ENCODE results near the gene ZNF57. TPM values are rescaled to one million over a fixed set of nuclear protein-coding genes. Genes with fewer than 3 reads are reported as not detected.
"Not testable (repeated sequence)": the region's sequence is repeated elsewhere in the genome, so short reads cannot be mapped to it uniquely, and the experiment has no call there.

ZNF57 gene
- total RNA-seq, 4 donors from 2014 or later, result 16.2 to 46.2 (median 23.4) TPM

DNA sequence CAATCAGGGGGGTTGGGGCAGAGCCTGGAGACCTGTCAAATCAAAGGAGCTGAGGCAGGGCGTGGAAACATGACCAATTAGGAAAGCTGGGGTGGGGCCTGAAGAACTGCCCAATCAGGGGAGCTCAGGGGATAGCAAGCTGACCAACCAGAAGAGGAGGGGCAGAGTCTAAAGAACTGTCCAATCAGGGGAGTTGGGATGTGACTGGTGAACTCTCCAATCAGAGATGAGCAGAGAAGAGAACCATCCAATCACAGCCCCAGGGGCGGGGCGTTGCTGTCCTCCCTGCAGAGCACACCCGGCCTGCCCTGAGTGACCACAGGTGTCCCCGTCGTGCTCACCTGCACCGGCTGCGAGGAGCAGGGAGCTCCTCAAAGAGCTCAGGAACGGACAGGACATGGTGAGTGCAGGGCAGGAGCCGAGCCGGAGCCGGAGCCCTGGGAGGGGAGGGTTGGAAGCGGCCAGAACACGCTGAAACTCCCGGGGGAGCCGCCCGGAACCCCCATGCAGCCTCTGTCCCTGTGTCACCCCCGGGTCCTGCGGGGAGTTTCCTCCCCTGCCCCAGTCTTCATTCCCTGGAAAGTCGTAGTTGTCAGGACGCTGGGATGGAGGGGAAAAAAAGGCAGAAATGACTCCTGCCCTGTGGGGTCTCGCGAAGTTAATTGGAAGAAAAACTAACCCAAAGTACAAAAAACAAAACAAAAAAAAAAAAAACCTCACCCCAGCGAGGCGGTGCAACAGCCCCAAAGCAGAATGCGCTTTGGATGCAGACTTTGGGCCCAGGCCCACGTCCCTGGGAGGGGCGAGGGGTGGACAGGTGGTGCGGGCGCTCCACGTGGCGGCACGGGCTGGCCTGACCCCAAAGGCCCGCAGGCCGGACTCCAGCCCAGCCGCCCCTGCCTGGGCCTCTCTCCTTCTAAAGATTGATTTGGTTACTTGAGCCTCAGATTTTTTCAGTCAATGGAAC, 33.4 kb upstream of the ZNF57 start, which contains the start of gene ZNF556:
ZNF556 (plus strand) TSS at position 311 of the 967 bp plus-strand sequence; CDS start at position 398, 87 bp downstream.
- Histone ChIP-seq H3K27ac (no peak within 1 kb of the TSS), H3K27me3 (no peaks in the 10 kb centered on the region), H3K4me3 (no peak within 1 kb of the TSS), H3K9me3 (no peaks in the 10 kb centered on the region), H3K36me3 (no peaks in the 10 kb centered on the region), H3K4me1 (no peaks in the 10 kb centered on the region)
- WGBS, result 80% methylated on average over 36 of the region's 36 CpGs
- TF ChIP-seq EP300 (IDR thresholded peaks at IDR 0.05) (no peak), POLR2A (IDR thresholded peaks at IDR 0.05) (no peak), CTCF (IDR thresholded peaks at IDR 0.05) (no peak), POLR2AphosphoS5 (IDR thresholded peaks at IDR 0.05) (no peak)
- no peak for DNase-seq (ENCODE audit: low spot score in 2 of 2)

GRCh38 chr19:2869618-2870017, 31.1 kb upstream of the ZNF57 start:
- H3K9me3 ChIP-seq, result no peaks in the 10 kb centered on the region
- TF ChIP-seq CTCF (IDR thresholded peaks at IDR 0.05) (no peak), POLR2A (IDR thresholded peaks at IDR 0.05) (no peak), EP300 (IDR thresholded peaks at IDR 0.05) (no peak), POLR2AphosphoS5 (IDR thresholded peaks at IDR 0.05) (no peak)
- 83% methylated on average over 10 of the region's 10 CpGs for WGBS
- H3K27me3 ChIP-seq, result no peaks in the 10 kb centered on the region
- no peaks in the 10 kb centered on the region for H3K36me3 ChIP-seq
- no peak overlapping the region for H3K27ac ChIP-seq
- H3K4me3 ChIP-seq, result no peak overlapping the region
- no peak for DNase-seq (ENCODE audit: low spot score in 2 of 2)
- no peaks in the 10 kb centered on the region for H3K4me1 ChIP-seq

- not testable (repeated sequence) for H3K9me3 ChIP-seq; H3K4me1 ChIP-seq; H3K27ac ChIP-seq; H3K4me3 ChIP-seq; DNase-seq (ENCODE audit: low spot score in 2 of 2); H3K27me3 ChIP-seq; H3K36me3 ChIP-seq
- 16% methylated on average over 11 of the region's 11 CpGs for WGBS
These were observed 28.6 kb upstream of the ZNF57 start for GRCh38 chr19:2872175-2872574.

- 90% methylated on average over 32 of the region's 32 CpGs for WGBS
These were observed 23.1 kb upstream of the ZNF57 start for GRCh38 chr19:2877398-2878331.

More at GRCh38 chr19:2877398-2878331, 23.1 kb upstream of the ZNF57 start:
- Histone ChIP-seq H3K27ac (no peak overlapping the region), H3K9me3 (peaks cover 21% of the 10 kb centered on the region), H3K36me3 (no peaks in the 10 kb centered on the region), H3K4me3 (no peak overlapping the region), H3K27me3 (no peaks in the 10 kb centered on the region), H3K4me1 (no peaks in the 10 kb centered on the region)
- no peak for TF ChIP-seq CTCF (IDR thresholded peaks at IDR 0.05)
- no peak for DNase-seq (ENCODE audit: low spot score in 2 of 2)
